ENCODE results near the gene CFP. TPM values are rescaled to one million over a fixed set of nuclear protein-coding genes. Genes with fewer than 3 reads are reported as not detected.

CFP gene
- total RNA-seq, 1 donor: under 0.01 TPM

- no peak for TF ChIP-seq CTCF (IDR thresholded peaks at IDR 0.05; ENCODE audit: insufficient read depth, low read depth, low read length)
- H3K4me3 ChIP-seq (ENCODE audit: low read depth, low read length): peak overlapping the region; percentile 71
- DNase-seq (ENCODE audit: low read depth): no peak
Measured at GRCh38 chrX:47659421-47659726, 29.6 kb upstream of the CFP start.

GRCh38 chrX:47658684-47659420, 29.1 kb upstream of the CFP start, which contains the start of gene UXT:
UXT (minus strand) TSS chrX:47659180; CDS start chrX:47658927, 253 bp downstream.
- peak; percentile 98 for DNase-seq (ENCODE audit: low read depth)
- H3K4me3 ChIP-seq (ENCODE audit: low read depth, low read length): peak within 1 kb of the TSS; percentile 71
- TF ChIP-seq CTCF (IDR thresholded peaks at IDR 0.05; ENCODE audit: insufficient read depth, low read depth, low read length): no peak

- peak overlapping the region; percentile 71 for H3K4me3 ChIP-seq (ENCODE audit: low read depth, low read length)
- no peak for TF ChIP-seq CTCF (IDR thresholded peaks at IDR 0.05; ENCODE audit: insufficient read depth, low read depth, low read length)
- no peak for DNase-seq (ENCODE audit: low read depth)
Measured at GRCh38 chrX:47658301-47658683, 28.6 kb upstream of the CFP start.

- no peak for DNase-seq (ENCODE audit: low read depth)
- H3K4me3 ChIP-seq (ENCODE audit: low read depth, low read length): peak overlapping the region; percentile 51
- TF ChIP-seq CTCF (IDR thresholded peaks at IDR 0.05; ENCODE audit: insufficient read depth, low read depth, low read length): no peak
Measured at GRCh38 chrX:47651043-47651905, 21.5 kb upstream of the CFP start.

GRCh38 chrX:47650164-47651042, 20.7 kb upstream of the CFP start, which contains the start of gene ELK1:
ELK1 (minus strand) TSS chrX:47650563; CDS start chrX:47641441, 9,122 bp downstream.
- DNase-seq (ENCODE audit: low read depth): peak; percentile 99
- peak within 1 kb of the TSS; percentile 74 for H3K4me3 ChIP-seq (ENCODE audit: low read depth, low read length)
- TF ChIP-seq CTCF (IDR thresholded peaks at IDR 0.05; ENCODE audit: insufficient read depth, low read depth, low read length): no peak

GRCh38 chrX:47649781-47650163, 20.0 kb upstream of the CFP start:
- peak overlapping the region; percentile 74 for H3K4me3 ChIP-seq (ENCODE audit: low read depth, low read length)
- TF ChIP-seq CTCF (IDR thresholded peaks at IDR 0.05; ENCODE audit: insufficient read depth, low read depth, low read length): no peak
- DNase-seq (ENCODE audit: low read depth): no peak
